Cardiac fibroblast (primary cell): Measurements from ENCODE around the gene ARHGEF38.

Experiments used
- DNase-seq, 2 donors: peaks; one replicate each; pipeline versions ENCODE4 v3.0.0 to v3.0.0-alpha.2; 2010; ENCODE audit warnings: low read depth in 2 of 2
- H3K4me3 ChIP-seq, 2 donors: replicated peaks in 1 of 2; 1 replicate in 1 of 2; 2 replicates in 1 of 2; pipeline ENCODE4 v1.5.1; 2011; ENCODE audit warnings: low read depth in 2 of 2, low read length in 2 of 2, mild to moderate bottlenecking in 2 of 2, moderate library complexity in 1 of 2
- CTCF ChIP-seq: IDR thresholded peaks from one replicate; pipeline ENCODE4 v1.5.1; 2011; ENCODE audit warnings: low read depth, mild to moderate bottlenecking, low read length, inconsistent platforms

Gene ARHGEF38

GRCh38 chr4:105572296-105572695 is 19.9 kb downstream of the ARHGEF38 start:
- no peak for DNase-seq
- H3K4me3 ChIP-seq = no peak overlapping the region
- no peak for TF ChIP-seq CTCF

- no peak for TF ChIP-seq CTCF
- no peak overlapping the region for H3K4me3 ChIP-seq
- no peak for DNase-seq
Measured at GRCh38 chr4:105586638-105587328, 34.4 kb downstream of the ARHGEF38 start.

GRCh38 chr4:105587841-105588240 is 35.4 kb downstream of the ARHGEF38 start:
- no peak for TF ChIP-seq CTCF
- DNase-seq = no peak

GRCh38 chr4:105588252-105588651 is 35.8 kb downstream of the ARHGEF38 start:
- DNase-seq = no peak
- TF ChIP-seq CTCF = no peak
- no peak overlapping the region for H3K4me3 ChIP-seq

More at GRCh38 chr4:105587841-105588240, 35.4 kb downstream of the ARHGEF38 start:
- no peak overlapping the region for H3K4me3 ChIP-seq

GRCh38 chr4:105591573-105591972 is 39.2 kb downstream of the ARHGEF38 start:
- no peak for DNase-seq
- no peak overlapping the region for H3K4me3 ChIP-seq
- no peak for TF ChIP-seq CTCF

GRCh38 chr4:105594099-105595010 is 41.9 kb downstream of the ARHGEF38 start:
- no peak for DNase-seq
- H3K4me3 ChIP-seq = no peak overlapping the region
- TF ChIP-seq CTCF = no peak
